RWPE1 (cell line): Measurements from ENCODE around the gene RFX2.

Experiments
- CTCF ChIA-PET: fragments of 350-600 bp; sonication (Branson Sonifier 250); formaldehyde crosslinking; extraction: SDS; loops from one replicate; lab custom pipeline; 2021; lab: Yijun Ruan, JAX
- POLR2A ChIA-PET: fragments of 400-600 bp; formaldehyde crosslinking; extraction: SDS; loops from one replicate; lab custom pipeline; 2020; ENCODE audit warnings: antibody characterized with exemption; ENCODE audit not compliant: low non-redundant PET; lab: Yijun Ruan, JAX
- DNase-seq: peaks from one replicate; pipeline ENCODE4 v3.0.0; 2012; ENCODE audit warnings: low spot score
- H3K27ac ChIP-seq: fragments of 450-650 bp; 2 replicates; pipeline ENCODE4 v1.5.1; 2017
- TF ChIP-seq, protein P1 (sequence below): fragments of 450-650 bp; conservative IDR thresholded peaks from 2 replicates; pipeline ENCODE4 v1.5.1; 2017; ENCODE audit warnings: low read depth, mild to moderate bottlenecking

Gene RFX2

DNA sequence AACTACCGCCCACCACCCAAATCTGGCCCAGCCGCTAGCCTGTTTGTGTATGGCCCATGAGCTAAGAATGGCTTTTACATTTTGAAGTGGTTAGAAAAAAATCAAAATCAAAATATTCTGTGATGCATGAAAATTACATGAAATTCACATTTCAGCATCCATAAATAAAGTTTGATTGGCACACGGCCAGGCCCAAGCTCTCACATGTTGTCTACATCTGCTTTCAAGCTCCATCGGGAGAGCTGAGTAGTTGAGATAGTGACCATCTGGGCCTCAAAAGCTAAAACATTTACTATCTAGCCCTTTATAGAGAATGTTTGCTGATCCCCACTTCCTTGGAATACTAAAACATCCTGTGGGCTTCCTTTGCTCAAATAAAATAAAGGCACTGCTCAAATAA lies 14.5 kb downstream of the RFX2 start:
- ChIA-PET CTCF (interaction anchor here (0.9 kb wide), 1 partner anchor 38 kb away, joined by 4 read pairs; no protein-coding TSS in a partner anchor), POLR2A (no interaction called here)
- DNase-seq, result no peak

DNA sequence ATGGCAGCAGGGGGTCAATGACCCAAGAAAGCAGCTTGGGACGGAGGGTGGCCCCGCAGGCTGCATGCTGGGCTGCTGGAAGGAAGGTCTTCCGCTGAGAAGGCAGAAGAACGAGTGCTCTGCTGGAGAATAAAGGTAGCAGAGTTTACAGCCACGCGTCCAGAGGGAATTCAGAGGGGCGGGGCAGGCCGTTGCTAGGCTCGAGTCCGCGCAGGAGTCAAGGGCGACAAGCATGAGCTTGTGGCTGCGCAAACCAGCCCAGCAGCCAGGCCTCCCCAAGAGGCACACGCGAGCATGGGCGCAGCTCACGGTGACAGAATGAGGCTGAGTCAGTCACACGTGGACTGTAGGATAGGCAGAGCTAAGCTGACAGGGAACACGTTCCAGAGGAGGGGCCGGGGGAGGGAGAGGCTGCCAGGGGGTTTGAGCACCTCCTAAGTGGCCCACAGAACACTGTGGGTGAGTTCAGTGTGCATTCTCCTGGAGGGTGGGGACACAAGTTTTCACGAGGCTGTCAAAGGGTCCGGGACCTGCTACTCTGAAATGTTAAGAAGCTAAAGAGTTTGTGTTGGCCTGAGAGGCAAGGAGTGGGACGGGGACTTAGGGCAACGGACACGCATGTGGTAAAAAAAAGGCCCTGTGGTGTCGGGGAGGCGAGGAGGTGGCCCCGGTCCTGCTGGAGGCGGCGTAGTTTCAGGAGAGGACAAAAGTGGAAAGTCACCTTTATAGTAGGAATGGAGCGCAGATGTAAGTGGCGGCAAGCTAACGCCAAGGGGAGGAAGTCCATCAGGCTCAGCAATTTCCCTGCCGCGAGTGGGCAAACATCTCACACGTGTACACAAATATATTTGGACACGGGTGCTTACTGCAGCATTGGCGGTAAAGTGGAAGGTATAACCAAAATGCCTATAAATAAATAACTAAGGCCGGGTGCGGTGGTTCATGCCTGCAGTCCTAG lies 17.7 kb downstream of the RFX2 start:
- peak; percentile 89 for DNase-seq
- ChIA-PET POLR2A (interaction anchor here (0.6 to 1.0 kb wide), 6 partner anchors 12 to 292 kb away, joined by 3 to 12 read pairs (median 8); partner anchors contain the start of gene CLPP), CTCF (interaction anchor here (0.6 to 1.4 kb wide), 6 partner anchors 10 to 273 kb away, joined by 3 to 5 read pairs (median 3); no protein-coding TSS in a partner anchor)
- H3K27ac ChIP-seq, result peak overlapping the region; percentile 96
- TF ChIP-seq, protein P1, sequence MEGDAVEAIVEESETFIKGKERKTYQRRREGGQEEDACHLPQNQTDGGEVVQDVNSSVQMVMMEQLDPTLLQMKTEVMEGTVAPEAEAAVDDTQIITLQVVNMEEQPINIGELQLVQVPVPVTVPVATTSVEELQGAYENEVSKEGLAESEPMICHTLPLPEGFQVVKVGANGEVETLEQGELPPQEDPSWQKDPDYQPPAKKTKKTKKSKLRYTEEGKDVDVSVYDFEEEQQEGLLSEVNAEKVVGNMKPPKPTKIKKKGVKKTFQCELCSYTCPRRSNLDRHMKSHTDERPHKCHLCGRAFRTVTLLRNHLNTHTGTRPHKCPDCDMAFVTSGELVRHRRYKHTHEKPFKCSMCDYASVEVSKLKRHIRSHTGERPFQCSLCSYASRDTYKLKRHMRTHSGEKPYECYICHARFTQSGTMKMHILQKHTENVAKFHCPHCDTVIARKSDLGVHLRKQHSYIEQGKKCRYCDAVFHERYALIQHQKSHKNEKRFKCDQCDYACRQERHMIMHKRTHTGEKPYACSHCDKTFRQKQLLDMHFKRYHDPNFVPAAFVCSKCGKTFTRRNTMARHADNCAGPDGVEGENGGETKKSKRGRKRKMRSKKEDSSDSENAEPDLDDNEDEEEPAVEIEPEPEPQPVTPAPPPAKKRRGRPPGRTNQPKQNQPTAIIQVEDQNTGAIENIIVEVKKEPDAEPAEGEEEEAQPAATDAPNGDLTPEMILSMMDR, result no peak

More for the DNA sequence above, 14.5 kb downstream of the RFX2 start:
- TF ChIP-seq, protein P1, result no peak
- peak overlapping the region; percentile 54 for H3K27ac ChIP-seq

DNA sequence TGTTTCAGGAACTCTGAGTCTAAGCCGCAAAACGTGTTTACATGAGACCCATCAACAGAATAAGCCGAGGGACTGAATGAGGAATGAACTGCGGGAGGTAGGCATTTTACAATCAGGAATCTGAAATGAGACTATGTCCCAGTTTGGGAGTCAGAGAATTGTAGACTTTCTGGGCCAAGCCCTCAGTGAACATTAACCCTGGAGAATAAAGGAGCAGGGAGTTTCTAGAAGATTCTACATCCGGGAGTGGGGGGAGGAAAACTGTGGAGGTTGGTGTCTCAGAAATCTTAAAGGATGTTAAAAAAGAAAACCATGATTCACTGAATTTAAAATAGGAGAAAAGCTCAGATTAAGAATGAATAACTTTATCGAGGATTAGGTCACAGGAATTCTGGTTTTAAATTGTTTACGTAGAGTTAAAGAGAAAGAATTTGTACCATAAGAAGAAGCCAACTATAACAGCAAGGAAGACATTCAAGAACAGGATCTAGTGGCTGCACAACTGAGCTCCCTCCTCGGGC lies 18.5 kb downstream of the RFX2 start:
- ChIA-PET CTCF (interaction anchor here (0.6 to 1.4 kb wide), 4 partner anchors 11 to 269 kb away, joined by 3 read pairs; no protein-coding TSS in a partner anchor), POLR2A (interaction anchor here (0.6 to 1.0 kb wide), 6 partner anchors 11 to 293 kb away, joined by 3 to 12 read pairs (median 8); partner anchors contain the start of gene CLPP)
- H3K27ac ChIP-seq, result peak overlapping the region; percentile 96
- no peak for DNase-seq
- TF ChIP-seq, protein P1, result no peak

DNA sequence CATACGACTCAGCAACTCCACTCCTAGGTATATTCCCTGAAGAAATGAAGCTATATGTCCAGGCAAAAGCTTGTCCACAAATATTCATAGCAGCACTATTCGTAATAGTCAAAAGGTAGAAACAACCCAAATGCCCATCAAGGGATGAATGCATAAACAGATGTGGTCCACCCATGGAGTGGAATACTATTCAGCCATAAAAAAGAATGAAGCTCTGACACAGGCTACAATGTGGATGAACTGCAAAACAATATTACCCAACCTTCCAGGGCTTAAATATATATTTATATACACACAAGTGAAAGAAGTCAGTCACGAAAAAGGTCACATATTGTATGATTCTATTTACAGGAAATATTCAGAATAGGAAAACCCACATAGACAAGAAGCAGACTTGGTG lies 19.7 kb downstream of the RFX2 start:
- POLR2A ChIA-PET, result no interaction called here
- CTCF ChIA-PET, result no interaction called here
- peak overlapping the region; percentile 96; the same call in 1 of the 2 replicates for H3K27ac ChIP-seq
- TF ChIP-seq, protein P1, result no peak
- DNase-seq, result no peak

DNA sequence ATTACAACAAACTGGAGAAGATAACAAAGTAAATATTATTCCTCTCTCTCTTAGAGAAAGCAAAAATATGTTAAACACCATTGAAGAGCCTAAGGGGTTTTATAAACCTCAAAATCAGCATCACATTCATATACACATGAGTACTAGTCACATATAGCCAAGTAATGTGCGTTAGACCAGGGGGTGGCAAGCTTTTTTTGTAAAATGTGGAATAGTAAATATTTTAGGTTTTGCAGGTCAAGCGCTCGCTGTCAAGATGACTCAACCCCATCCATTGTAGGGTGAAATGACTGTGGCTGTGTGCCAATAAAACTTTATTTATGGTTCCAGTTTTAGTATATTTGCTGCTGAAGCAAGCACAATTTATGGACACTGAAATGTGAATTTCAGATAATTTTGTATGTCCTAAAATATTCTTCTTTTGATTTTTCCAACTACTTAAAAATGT lies 21.7 kb downstream of the RFX2 start:
- ChIA-PET CTCF (no interaction called here), POLR2A (interaction anchor here (0.6 to 0.9 kb wide), 2 partner anchors 11 to 14 kb away, joined by 3 to 4 read pairs; no protein-coding TSS in a partner anchor)
- peak overlapping the region; percentile 88 for H3K27ac ChIP-seq
- peak; percentile 56 for DNase-seq
- TF ChIP-seq, protein P1, result no peak

DNA sequence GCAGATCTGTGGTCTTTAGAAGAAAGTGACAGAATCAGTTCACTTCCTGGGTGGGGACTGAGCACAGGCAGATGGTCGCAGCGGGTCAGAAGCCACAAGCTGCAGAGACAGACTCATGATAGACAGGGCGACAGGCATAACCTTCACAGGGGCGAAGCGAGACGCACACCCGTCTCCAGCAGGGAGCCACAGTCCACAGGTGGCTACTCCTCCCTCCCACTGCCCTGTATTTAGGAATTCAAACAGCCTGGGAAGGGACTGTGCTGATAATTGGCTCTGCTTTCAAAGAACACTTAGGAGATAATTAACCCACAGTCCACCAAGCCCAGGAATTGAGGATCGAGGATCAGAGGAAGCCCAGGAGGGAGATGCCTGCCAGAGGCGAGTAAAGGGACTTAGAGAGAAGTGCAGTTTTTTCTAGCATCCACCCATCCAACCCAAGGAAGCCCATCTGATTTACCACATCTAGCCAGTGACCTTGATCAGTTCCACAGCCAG lies 23.2 kb downstream of the RFX2 start:
- TF ChIP-seq, protein P1, result no peak
- DNase-seq, result no peak
- CTCF ChIA-PET, result no interaction called here
- H3K27ac ChIP-seq, result peak overlapping the region; percentile 88
- POLR2A ChIA-PET, result interaction anchor here (0.6 kb wide), 1 partner anchor 38 kb away, joined by 5 read pairs; no protein-coding TSS in a partner anchor
